IgD-negative memory B cell (primary cell): ENCODE data around the gene DAB1. TPM values are rescaled to one million over a fixed set of nuclear protein-coding genes. Genes with fewer than 3 reads are reported as not detected.

Source experiments
- H3K27ac Mint-ChIP-seq, 3 donors: one replicate each; pipeline ENCODE4 v1.8.0; 2020 to 2022; ENCODE audit warnings: mild to moderate bottlenecking in 3 of 3, mixed read lengths in 3 of 3, moderate library complexity in 1 of 3
- H3K27me3 Mint-ChIP-seq: one replicate; pipeline ENCODE4 v1.8.0; 2021; ENCODE audit warnings: mixed read lengths
- H3K36me3 Mint-ChIP-seq: one replicate; pipeline ENCODE4 v1.8.0; 2020; ENCODE audit warnings: mild to moderate bottlenecking, mixed read lengths
- H3K4me1 Mint-ChIP-seq, 3 donors: one replicate each; pipeline ENCODE4 v1.8.0; 2020 to 2022; ENCODE audit warnings: mixed read lengths in 3 of 3, mild to moderate bottlenecking in 1 of 3
- H3K4me3 Mint-ChIP-seq, 4 donors: one replicate each; pipeline ENCODE4 v1.8.0; 2020 to 2022; ENCODE audit warnings: mild to moderate bottlenecking in 4 of 4, mixed read lengths in 4 of 4, moderate library complexity in 3 of 4
- H3K9me3 Mint-ChIP-seq, 3 donors: one replicate each; pipeline ENCODE4 v1.8.0; 2020 to 2021; ENCODE audit warnings: mixed read lengths in 3 of 3, mild to moderate bottlenecking in 1 of 3
- polyA plus RNA-seq: library from polyadenylated mRNA; unstranded; fragments of 300-500 nt; fragmentation: Illumina TruSeq; gene quantifications from one replicate; pipeline ENCODE4 v1.2.3, GENCODE V29; 2021

The DAB1 gene
- polyA plus RNA-seq, 1 donor from 2014 or later = 0.08 TPM

DNA sequence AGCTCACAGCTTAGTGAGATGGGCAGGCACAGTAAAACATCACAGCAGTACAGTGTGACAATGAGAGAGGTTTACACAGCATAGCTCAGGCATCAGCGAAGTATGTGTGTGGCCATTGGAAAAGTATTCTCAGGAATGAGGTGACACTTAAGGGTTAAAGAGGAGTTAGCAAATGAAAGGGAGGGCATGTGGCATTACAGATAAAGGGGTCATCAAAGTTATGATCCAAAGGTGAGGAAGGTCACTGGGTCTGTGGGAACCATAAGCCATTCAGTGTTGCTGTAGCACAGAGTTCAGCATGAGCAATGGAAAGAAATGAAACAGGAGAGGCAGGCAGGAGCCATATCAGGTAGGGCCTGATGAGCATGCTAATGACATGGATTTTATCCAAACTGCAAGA, 453.6 kb downstream of the DAB1 start:
- Mint-ChIP-seq H3K4me3 (no peak overlapping the region), H3K27me3 (no peaks in the 10 kb centered on the region), H3K9me3 (no peaks in the 10 kb centered on the region), H3K36me3 (no peaks in the 10 kb centered on the region), H3K4me1 (no peaks in the 10 kb centered on the region), H3K27ac (no peak overlapping the region)

DNA sequence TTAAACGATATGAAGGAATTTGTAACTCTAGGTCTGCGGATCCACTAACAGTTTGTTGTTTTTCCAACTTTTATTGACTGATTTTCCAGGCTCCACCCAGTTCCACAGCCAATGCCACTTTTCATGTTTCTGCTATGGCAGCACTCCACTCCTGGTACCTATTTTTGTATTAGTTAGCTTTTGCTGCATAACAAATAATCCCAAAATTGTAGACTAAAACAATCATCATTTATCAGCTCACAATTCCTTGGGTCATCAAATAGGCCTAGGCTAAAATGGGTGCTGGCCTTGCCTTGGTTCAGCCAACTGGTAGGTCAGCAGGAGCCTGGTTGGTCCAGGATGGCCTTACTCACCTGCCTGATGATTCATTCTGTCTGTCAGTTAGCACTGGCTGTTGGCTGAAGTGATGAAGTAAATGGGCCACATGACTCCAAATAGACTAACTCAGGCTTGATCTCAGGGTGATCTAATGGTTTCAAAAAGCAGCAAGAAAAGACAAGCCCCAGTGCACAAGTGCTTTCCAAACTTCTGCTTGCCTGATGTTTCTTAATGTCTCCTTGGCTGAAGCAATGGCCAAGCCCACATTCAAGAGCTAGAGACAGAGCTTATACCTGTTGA, 454.9 kb downstream of the DAB1 start:
- Mint-ChIP-seq H3K27me3 (no peaks in the 10 kb centered on the region), H3K9me3 (no peaks in the 10 kb centered on the region), H3K36me3 (no peaks in the 10 kb centered on the region), H3K27ac (no peak overlapping the region), H3K4me3 (no peak overlapping the region), H3K4me1 (no peaks in the 10 kb centered on the region)

DNA sequence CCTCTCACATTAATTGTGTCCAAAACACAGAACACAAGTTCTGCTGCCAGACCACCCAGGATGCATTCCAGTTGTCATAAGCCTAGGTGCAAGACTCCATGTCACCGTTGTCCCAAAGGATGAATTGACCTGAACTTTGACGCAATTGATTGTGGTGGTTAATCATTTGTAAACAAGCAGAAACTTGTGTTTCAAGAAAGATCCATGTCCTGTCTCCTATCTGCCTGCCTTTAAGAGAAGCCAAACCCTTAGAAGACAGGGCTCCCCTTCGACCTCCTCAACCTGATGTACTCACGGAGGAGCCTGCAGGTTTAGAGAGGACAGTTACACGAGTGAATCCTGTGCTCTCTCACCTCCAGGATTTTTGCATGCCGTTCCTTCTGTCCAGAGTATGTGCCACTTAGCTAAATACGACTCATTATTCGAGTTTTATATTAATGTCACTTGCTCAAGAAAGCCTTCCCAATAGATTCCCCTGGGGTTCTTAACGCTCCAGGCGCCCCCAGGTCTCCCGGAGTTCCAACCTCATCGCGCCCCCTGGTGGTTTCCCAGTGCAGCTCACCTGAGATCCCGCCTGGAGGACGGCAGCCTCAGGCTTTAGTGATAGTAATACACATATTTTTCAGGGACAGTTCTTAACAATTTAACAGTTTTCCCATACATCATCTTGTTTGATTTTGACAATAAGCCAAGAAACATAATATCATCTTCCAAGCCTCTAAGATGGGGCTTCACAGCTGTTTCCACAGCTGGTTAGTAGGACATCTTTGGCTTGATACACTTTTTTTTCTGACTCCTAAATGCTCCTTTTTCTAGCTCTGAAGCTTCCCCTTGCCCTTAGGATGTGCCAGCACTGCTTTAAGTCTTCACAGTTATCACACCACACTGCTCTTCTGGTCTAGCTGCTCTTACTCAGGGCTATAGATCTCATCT, 455.7 kb downstream of the DAB1 start:
- Mint-ChIP-seq H3K4me3 (no peak overlapping the region), H3K27ac (no peak overlapping the region), H3K4me1 (no peaks in the 10 kb centered on the region), H3K36me3 (no peaks in the 10 kb centered on the region), H3K9me3 (no peaks in the 10 kb centered on the region), H3K27me3 (no peaks in the 10 kb centered on the region)

DNA sequence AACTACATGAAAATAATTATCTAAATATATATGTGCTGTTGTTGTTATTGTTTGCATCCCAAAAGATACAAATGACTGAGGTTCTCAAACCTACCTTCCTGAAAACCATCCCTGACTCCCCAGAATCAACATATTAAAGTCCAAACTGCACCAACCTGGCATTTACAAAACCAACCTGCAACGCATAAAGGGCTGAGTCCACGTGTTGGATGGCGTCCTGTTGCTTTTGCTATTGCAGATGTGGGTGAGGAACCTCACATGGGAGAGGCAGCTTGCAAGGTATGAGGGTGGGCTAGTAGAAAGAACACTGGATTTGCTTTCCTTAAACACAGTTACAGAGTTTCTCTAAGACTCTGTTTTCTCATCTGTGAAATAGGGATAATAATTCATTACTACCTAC, 456.5 kb downstream of the DAB1 start:
- H3K9me3 Mint-ChIP-seq = no peaks in the 10 kb centered on the region
- H3K4me1 Mint-ChIP-seq = no peaks in the 10 kb centered on the region
- no peaks in the 10 kb centered on the region for H3K36me3 Mint-ChIP-seq
- H3K27ac Mint-ChIP-seq = no peak overlapping the region
- no peak overlapping the region for H3K4me3 Mint-ChIP-seq
- peaks cover 1% of the 10 kb centered on the region for H3K27me3 Mint-ChIP-seq

DNA sequence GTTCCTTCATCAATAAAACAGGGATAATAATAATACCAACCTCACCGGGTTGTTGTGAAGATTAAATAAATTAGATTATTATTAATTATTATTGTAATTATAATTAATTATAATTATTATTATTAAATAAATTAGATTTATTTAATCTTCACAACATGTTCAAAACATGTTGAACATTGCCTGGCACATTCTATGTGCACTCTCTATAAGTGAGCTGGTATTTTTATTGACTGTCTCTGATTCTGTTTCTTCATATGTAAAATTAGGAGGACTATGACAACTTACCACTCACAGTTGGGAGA, 457.2 kb downstream of the DAB1 start:
- Mint-ChIP-seq H3K4me3 (no peak overlapping the region), H3K9me3 (no peaks in the 10 kb centered on the region), H3K36me3 (no peaks in the 10 kb centered on the region), H3K27me3 (peaks cover 1% of the 10 kb centered on the region), H3K27ac (no peak overlapping the region), H3K4me1 (no peaks in the 10 kb centered on the region)

DNA sequence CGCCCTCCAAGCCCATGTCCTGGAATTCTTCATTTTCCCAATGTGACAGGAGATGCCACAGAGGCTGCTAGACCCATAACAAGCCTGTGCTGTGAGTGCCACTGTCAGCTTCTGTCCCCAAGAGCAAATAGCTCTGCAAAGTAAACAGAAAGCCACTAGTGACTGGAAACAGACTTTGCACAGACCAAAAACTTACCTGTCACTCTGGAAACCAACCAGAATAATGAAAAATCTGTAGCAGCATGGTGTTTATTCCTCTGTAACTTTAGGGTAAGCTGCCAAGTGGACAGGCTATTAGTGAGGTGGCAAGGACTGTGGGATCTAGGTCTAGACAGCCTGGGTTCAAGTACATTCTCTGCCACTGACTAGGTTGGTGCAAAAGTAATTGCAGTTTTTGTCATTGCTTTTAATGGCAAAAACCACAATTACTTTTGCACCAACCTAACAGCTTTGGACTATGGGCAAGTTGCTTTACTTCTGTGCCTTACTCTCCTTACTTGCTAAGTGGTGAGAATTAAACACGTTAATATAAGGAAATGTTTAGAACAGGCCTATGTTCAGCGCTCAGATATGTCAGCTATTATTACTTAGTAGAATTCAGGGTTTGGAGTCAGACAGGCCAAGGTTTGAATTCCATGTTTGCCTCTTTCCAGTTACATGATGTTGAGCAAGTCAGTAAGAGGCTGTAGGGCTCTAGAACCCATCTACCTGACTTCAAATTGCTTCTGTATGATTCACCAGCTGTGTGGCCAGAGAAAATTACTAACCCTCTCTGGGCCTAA, 457.8 kb downstream of the DAB1 start, which contains the start of gene C8B:
Gene C8B, minus strand, starts transcription at position 100 of the 782 bp plus-strand sequence. Its CDS starts 67 bp downstream, at position 33.
- Mint-ChIP-seq H3K4me3 (no peak within 1 kb of the TSS), H3K27ac (no peak within 1 kb of the TSS), H3K36me3 (no peaks in the 10 kb centered on the region), H3K27me3 (peaks cover 1% of the 10 kb centered on the region), H3K9me3 (no peaks in the 10 kb centered on the region), H3K4me1 (no peaks in the 10 kb centered on the region)

DNA sequence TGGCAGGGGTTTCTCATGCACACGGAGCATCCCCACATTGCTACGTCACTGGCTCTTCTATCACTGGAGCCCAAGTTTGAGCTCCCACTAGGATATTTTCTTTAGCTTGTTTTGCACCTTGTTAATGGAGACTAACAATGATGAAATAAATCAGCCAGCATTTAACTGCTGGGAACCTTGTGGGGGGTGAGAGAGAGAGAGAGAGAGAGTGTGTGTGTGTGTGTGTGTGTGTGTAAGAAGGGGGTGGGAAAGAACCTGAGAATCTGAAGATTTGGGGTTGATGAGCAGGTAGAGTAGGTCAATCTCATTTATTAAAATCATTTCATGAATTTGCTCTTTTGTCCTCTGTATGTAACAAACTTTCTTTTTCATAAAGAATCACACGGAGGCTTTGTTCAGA, 458.7 kb downstream of the DAB1 start:
- no peaks in the 10 kb centered on the region for H3K36me3 Mint-ChIP-seq
- H3K27ac Mint-ChIP-seq = no peak overlapping the region
- no peaks in the 10 kb centered on the region for H3K9me3 Mint-ChIP-seq
- H3K4me3 Mint-ChIP-seq = no peak overlapping the region
- H3K27me3 Mint-ChIP-seq = peaks cover 1% of the 10 kb centered on the region
- no peaks in the 10 kb centered on the region for H3K4me1 Mint-ChIP-seq

DNA sequence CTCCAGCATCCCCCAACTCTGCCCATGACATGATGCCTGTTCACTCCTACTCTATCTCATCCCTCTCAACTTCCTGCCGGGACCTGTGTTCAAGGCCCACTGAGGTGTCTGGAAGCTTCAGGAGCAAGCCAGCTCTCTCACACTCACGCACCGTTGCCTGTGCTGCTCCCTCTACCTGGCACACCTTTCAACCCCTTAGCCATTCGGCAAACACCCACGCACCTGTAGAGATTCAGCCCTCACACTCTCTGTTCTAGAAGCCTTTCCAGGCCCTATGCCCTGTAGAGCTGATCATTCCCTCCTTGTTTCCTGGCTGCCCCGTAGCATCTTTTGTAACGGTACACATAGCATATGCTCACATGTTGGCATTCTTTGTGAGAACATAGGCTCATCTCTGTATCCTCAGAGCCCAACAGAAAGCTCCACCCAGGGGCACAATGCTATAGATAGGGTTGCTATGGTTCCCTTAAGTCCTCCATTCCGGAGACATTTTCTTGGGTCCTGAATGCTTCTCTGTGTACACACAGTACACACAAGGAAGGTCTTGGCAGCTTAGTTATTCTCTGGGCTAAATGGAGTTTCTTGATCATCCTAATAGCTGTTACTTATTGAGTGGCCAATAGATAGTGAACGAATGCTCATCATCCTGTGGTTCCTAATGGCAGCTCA, 459.4 kb downstream of the DAB1 start:
- Mint-ChIP-seq H3K27ac (no peak overlapping the region), H3K36me3 (no peaks in the 10 kb centered on the region), H3K27me3 (peaks cover 1% of the 10 kb centered on the region), H3K4me1 (no peaks in the 10 kb centered on the region), H3K9me3 (no peaks in the 10 kb centered on the region), H3K4me3 (no peak overlapping the region)

DNA sequence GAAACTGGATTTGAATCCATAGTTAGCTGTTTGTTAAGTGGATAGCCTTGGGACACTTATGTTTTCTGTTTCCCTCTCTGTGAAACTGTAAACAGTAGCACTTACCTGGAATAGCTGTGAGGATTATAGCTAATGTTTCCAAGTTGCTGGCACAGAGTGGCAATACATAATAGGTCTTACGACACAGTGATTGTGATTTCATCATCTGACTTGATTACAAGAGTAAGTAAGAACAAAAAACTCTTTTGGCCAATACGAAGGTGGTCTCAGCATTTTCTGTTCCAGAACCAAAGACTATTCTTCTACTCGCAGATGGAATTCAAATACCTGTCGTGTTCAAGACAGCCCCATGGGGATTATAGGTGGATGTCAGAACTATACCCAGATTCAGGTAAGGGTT, 460.2 kb downstream of the DAB1 start:
- H3K36me3 Mint-ChIP-seq = no peaks in the 10 kb centered on the region

DNA sequence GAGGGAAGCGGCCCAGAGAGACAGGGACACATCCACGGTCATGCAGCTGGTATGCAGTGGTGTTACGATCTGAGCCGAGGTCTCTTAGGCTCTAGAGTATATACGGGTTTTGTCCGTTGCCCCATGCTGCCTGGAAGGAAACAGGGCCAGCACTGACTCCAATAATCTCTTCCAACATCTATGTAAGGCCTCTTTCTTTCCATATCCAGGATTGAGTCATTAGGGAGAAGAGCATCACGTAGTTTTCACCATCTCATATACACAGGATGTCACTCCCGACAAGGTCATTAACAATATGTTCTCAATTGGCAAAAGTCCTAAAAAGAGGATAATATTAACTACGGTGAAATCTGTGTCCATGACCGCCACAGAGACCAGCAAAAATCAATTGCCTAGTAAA, 462.4 kb downstream of the DAB1 start:
- Mint-ChIP-seq H3K4me1 (no peaks in the 10 kb centered on the region), H3K27me3 (peaks cover 1% of the 10 kb centered on the region), H3K27ac (no peak overlapping the region), H3K36me3 (no peaks in the 10 kb centered on the region), H3K9me3 (no peaks in the 10 kb centered on the region), H3K4me3 (no peak overlapping the region)

More for the DNA sequence above, 460.2 kb downstream of the DAB1 start:
- Mint-ChIP-seq H3K27me3 (peaks cover 1% of the 10 kb centered on the region), H3K27ac (no peak overlapping the region), H3K4me3 (no peak overlapping the region), H3K4me1 (no peaks in the 10 kb centered on the region), H3K9me3 (no peaks in the 10 kb centered on the region)

DNA sequence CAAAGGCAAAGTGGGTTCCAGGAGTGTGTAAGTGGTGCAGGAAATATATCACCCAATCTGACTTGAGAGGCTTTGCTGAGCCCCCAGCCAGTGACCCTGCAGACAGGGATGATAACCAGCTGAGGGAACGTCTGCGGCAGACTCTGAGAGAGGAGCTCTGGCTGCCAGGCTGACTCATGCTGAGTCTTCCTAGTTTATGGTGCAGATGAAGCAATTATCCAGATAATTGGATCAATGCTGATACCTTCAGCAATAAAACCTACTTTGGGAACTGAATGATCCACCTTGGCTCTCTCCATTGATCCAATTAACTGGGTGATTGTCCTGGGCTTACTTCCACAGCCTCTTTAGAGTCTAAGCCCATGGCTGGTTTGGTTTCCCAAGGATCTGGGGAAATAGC, 465.3 kb downstream of the DAB1 start:
- Mint-ChIP-seq H3K27me3 (peaks cover 5% of the 10 kb centered on the region), H3K27ac (no peak overlapping the region), H3K36me3 (no peaks in the 10 kb centered on the region), H3K4me1 (no peaks in the 10 kb centered on the region), H3K9me3 (no peaks in the 10 kb centered on the region), H3K4me3 (no peak overlapping the region)

DNA sequence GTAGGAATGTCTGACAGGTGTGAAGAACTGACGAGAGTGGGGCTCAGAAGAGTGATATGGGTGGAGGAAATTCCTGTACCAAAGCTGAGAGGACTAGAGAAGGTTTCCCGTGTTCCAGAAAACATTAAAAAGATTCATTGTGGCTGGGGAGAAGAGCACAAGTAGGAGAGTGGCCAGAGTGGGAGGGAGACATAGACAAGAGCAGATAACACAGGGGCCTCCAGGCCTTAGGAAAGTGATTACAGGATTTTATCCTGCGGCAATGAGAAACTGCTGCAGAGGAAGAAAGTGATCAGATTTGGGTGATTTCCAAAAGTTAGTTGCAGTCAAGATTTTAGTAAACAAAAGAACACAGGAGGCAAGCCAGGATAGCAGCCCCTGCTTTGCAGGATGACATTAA, 465.9 kb downstream of the DAB1 start:
- Mint-ChIP-seq H3K27me3 (peaks cover 5% of the 10 kb centered on the region), H3K4me3 (no peak overlapping the region), H3K27ac (no peak overlapping the region), H3K9me3 (no peaks in the 10 kb centered on the region), H3K4me1 (no peaks in the 10 kb centered on the region), H3K36me3 (no peaks in the 10 kb centered on the region)

DNA sequence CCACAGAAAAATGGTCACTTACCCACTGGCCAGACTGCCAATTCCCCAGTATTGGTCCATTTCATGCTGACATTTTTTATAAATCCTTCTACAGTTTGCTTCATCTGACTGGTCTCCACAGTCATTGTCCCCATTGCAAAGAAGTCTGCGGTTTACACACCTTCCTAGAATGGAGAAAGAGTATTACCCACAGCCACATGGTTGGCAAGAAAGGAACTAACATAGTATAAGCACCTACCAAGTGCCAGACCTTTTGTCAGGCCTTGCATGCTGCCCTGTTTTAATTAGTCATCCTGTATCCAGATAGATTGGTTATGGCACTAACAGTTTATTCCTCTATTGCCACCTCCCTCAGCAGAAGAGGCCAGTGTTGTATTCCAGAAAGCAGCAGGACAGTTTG, 469.2 kb downstream of the DAB1 start:
- no peak overlapping the region for H3K4me3 Mint-ChIP-seq
- H3K36me3 Mint-ChIP-seq = no peaks in the 10 kb centered on the region
- H3K27ac Mint-ChIP-seq = no peak overlapping the region
- no peaks in the 10 kb centered on the region for H3K4me1 Mint-ChIP-seq
- H3K9me3 Mint-ChIP-seq = peaks cover 0 to 1% (median 0%) of the 10 kb centered on the region in 3 donors
- peaks cover 4% of the 10 kb centered on the region for H3K27me3 Mint-ChIP-seq

DNA sequence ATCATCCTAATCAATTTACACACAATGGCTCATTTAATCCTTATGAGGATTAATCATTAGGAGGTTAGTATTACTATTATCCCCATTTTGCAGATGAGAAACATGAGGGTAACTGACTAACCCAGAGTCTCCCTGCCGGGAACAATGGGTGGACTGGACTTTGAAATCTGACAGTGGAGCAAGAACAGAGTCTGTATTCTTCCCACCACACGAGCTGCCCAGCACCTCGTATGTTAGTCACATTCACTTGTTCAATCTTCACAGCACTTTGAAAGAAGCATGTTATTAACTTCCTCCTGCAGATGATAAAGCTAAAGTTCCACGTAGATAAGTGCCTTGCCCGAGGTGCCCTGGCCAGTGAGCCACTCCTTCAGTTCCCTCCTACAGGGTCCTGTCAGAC, 470.5 kb downstream of the DAB1 start:
- H3K4me3 Mint-ChIP-seq = no peak overlapping the region
- no peaks in the 10 kb centered on the region for H3K36me3 Mint-ChIP-seq
- peaks cover 0 to 1% (median 0%) of the 10 kb centered on the region in 3 donors for H3K9me3 Mint-ChIP-seq
- no peaks in the 10 kb centered on the region for H3K4me1 Mint-ChIP-seq
- no peak overlapping the region for H3K27ac Mint-ChIP-seq
- H3K27me3 Mint-ChIP-seq = peaks cover 4% of the 10 kb centered on the region

DNA sequence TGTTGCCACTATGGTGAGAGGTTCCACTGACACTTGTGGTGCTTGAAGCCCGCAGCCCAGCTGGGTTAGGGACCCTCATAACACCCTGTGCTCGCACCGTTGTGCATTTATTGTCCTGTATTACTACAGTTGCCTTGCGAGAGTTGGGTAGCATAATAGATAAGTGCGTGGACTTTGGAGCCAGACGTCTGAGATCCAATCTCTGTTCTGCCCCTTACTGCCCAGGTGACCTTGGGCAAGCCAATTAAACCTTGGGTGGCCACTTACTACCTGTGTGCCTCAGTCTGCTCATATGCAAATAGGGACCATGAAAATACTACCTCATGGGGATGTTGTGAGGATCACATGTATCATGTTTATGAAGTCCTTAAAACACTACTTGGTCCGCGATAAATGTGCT, 471.4 kb downstream of the DAB1 start:
- no peaks in the 10 kb centered on the region for H3K4me1 Mint-ChIP-seq
- H3K9me3 Mint-ChIP-seq = peaks cover 0 to 1% (median 0%) of the 10 kb centered on the region in 3 donors
- peaks cover 4% of the 10 kb centered on the region for H3K27me3 Mint-ChIP-seq
- H3K36me3 Mint-ChIP-seq = no peaks in the 10 kb centered on the region
- H3K4me3 Mint-ChIP-seq = no peak overlapping the region
- H3K27ac Mint-ChIP-seq = no peak overlapping the region
